Left hindlimb (tissue), 1 donor: ENCODE data around the gene VWF.

ENCODE experiments used
- DNase-seq: peaks from one replicate; pipeline ENCODE4 v3.0.0-alpha.2; 2018

Gene VWF

GRCh38 chr12:6099316-6099715 is 25.2 kb downstream of the VWF start:
- no peak for DNase-seq

GRCh38 chr12:6097411-6097810 is 27.1 kb downstream of the VWF start:
- DNase-seq: no peak

GRCh38 chr12:6096527-6096926 is 27.9 kb downstream of the VWF start:
- no peak for DNase-seq

GRCh38 chr12:6095269-6095668 is 29.2 kb downstream of the VWF start:
- DNase-seq: no peak

- no peak for DNase-seq
Observed at GRCh38 chr12:6093764-6094163, 30.7 kb downstream of the VWF start.

GRCh38 chr12:6092784-6093722 is 31.4 kb downstream of the VWF start:
- DNase-seq: no peak

- DNase-seq: no peak
Observed at GRCh38 chr12:6091786-6092566, 32.5 kb downstream of the VWF start.

GRCh38 chr12:6090803-6091202 is 33.7 kb downstream of the VWF start:
- DNase-seq: no peak

- DNase-seq: no peak
Observed at GRCh38 chr12:6088921-6089747, 35.3 kb downstream of the VWF start.

- DNase-seq: no peak
Observed at GRCh38 chr12:6086316-6086715, 38.2 kb downstream of the VWF start.

- no peak for DNase-seq
Observed at GRCh38 chr12:6085841-6086240, 38.6 kb downstream of the VWF start.

GRCh38 chr12:6084969-6085450 is 39.5 kb downstream of the VWF start:
- DNase-seq: no peak

GRCh38 chr12:6084261-6084968 is 40.1 kb downstream of the VWF start:
- DNase-seq: no peak

- no peak for DNase-seq
Observed at GRCh38 chr12:6083601-6084000, 40.9 kb downstream of the VWF start.

GRCh38 chr12:6082613-6083012 is 41.9 kb downstream of the VWF start:
- no peak for DNase-seq

- DNase-seq: no peak
Observed at GRCh38 chr12:6080149-6081045, 44.1 kb downstream of the VWF start.

GRCh38 chr12:6078398-6079096 is 45.9 kb downstream of the VWF start:
- no peak for DNase-seq

- DNase-seq: no peak
Observed at GRCh38 chr12:6077692-6078083, 46.8 kb downstream of the VWF start.

- no peak for DNase-seq
Observed at GRCh38 chr12:6076776-6077691, 47.4 kb downstream of the VWF start.
